ENCODE data around the gene ARHGAP4.

DNA sequence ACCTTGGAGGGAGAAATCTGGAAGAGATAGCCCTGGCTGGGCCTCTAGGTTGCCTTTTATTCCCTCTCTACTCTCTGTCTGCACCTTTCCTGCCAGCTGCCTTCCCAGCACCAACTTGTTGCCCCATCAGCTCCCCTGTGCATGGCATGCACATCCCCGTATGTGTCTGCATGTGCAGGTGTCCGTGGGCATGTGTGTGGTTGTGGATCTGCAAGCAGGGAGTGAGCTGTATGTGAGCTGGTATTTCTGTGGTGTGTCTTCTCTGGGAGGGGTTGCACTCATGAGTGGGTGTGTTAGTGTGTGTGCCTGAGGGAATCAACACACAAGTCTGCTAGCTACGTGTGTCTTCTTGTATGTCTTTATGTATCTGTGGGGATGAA, 50.0 kb downstream of the ARHGAP4 start:
- TF ChIP-seq, protein P1, sequence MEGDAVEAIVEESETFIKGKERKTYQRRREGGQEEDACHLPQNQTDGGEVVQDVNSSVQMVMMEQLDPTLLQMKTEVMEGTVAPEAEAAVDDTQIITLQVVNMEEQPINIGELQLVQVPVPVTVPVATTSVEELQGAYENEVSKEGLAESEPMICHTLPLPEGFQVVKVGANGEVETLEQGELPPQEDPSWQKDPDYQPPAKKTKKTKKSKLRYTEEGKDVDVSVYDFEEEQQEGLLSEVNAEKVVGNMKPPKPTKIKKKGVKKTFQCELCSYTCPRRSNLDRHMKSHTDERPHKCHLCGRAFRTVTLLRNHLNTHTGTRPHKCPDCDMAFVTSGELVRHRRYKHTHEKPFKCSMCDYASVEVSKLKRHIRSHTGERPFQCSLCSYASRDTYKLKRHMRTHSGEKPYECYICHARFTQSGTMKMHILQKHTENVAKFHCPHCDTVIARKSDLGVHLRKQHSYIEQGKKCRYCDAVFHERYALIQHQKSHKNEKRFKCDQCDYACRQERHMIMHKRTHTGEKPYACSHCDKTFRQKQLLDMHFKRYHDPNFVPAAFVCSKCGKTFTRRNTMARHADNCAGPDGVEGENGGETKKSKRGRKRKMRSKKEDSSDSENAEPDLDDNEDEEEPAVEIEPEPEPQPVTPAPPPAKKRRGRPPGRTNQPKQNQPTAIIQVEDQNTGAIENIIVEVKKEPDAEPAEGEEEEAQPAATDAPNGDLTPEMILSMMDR (IDR thresholded peaks at IDR 0.05): no peak
- TF ChIP-seq POLR2A (IDR thresholded peaks at IDR 0.05): no peak
- TF ChIP-seq EP300 (IDR thresholded peaks at IDR 0.05): no peak
